Transverse colon (tissue), 4 donors: ENCODE data around the gene JMJD4. TPM values are rescaled to one million over a fixed set of nuclear protein-coding genes. Genes with fewer than 3 reads are reported as not detected.

Experiments used
- DNase-seq: peaks from one replicate; pipeline ENCODE4 v3.0.0-alpha.2; 2019
- H3K27ac ChIP-seq, 4 donors: fragments of 200-600 bp; sonication (generic); 2 replicates each; pipeline ENCODE4 v1.5.1; 2016 to 2018; ENCODE audit warnings: inconsistent platforms in 4 of 4
- H3K27me3 ChIP-seq: fragments of 200-600 bp; sonication (generic); 2 replicates; pipeline ENCODE4 v1.5.1; 2017; ENCODE audit warnings: inconsistent platforms
- H3K36me3 ChIP-seq, 4 donors: fragments of 200-600 bp; sonication (generic); 2 replicates each; pipeline ENCODE4 v1.5.1; 2017 to 2019; ENCODE audit warnings: inconsistent platforms in 4 of 4
- H3K4me1 ChIP-seq, 4 donors: fragments of 200-600 bp; sonication (generic); 2 replicates each; pipeline ENCODE4 v1.5.1; 2017 to 2020; ENCODE audit warnings: inconsistent platforms in 4 of 4
- H3K4me3 ChIP-seq, 4 donors: fragments of 200-600 bp; sonication (generic); 1 replicate in 1 of 4; 2 replicates in 3 of 4; pipeline versions ENCODE4 v1.5.1 to v1.6.1; 2017 to 2019; ENCODE audit warnings: inconsistent platforms in 4 of 4
- H3K9me3 ChIP-seq, 2 donors: fragments of 200-600 bp; sonication (generic); 2 replicates each; pipeline ENCODE4 v1.5.1; 2017 to 2019; ENCODE audit warnings: inconsistent platforms in 2 of 2
- CTCF ChIP-seq, 5 experiments: fragments of 200-600 bp in 3 of 5; fragments of 450-650 bp in 2 of 5; sonication (generic) in 3 of 5; IDR thresholded peaks; 1 replicate in 2 of 5; 2 replicates in 3 of 5; pipeline ENCODE4 v1.5.1; 2016 to 2017; ENCODE audit warnings: antibody characterized with exemption in 5 of 5, inconsistent platforms in 3 of 5, mild to moderate bottlenecking in 2 of 5, moderate library complexity in 1 of 5
- EP300 ChIP-seq: sonication (generic); formaldehyde crosslinking; IDR thresholded peaks from one replicate; pipeline ENCODE4 v1.6.1; 2017; ENCODE audit warnings: antibody characterized with exemption, low read depth
- POLR2A ChIP-seq: fragments of 450-650 bp; IDR thresholded peaks from one replicate; pipeline ENCODE4 v1.6.1; 2016; ENCODE audit warnings: antibody characterized with exemption, mild to moderate bottlenecking, moderate library complexity
- POLR2AphosphoS5 ChIP-seq, 3 donors: sonication (generic); formaldehyde crosslinking; IDR thresholded peaks; one replicate each; pipeline ENCODE4 v1.6.1; 2016; ENCODE audit warnings: antibody characterized with exemption in 3 of 3
- WGBS, 2 donors: methylation state at CpG; one replicate each; pipeline ENCODE4 v1.1.5; 2018; ENCODE audit warnings: low coverage in 1 of 2; 5-methylcytosine and 5-hydroxymethylcytosine counted together
- in situ Hi-C, 4 donors: fragments of 200-750 bp; cut with MboI; loops; one replicate each; pipeline versions ENCODE4 v1.15.0 to v1.15.1; 2017; ENCODE audit warnings: low sequenced_read_pairs in 3 of 4, low pct_ligation_motif_present in 1 of 4, low pct_unique_long_range_greater_than_20kb in 1 of 4
- intact Hi-C: fragments of 100-400 bp; cut with DNase I; formaldehyde crosslinking; loops from one replicate; pipeline ENCODE4 v1.15.1; 2023; ENCODE audit warnings: low total_unique reads
- total RNA-seq, 4 donors: library from RNA; depleted of rRNA; stranded (reverse); fragments of >200 nt; gene quantifications; one replicate each; pipeline ENCODE4 v1.1.0, GENCODE V29; 2016

JMJD4 gene
- total RNA-seq, 4 donors from 2014 or later = 6.8 to 52.7 (median 19.8) TPM

DNA sequence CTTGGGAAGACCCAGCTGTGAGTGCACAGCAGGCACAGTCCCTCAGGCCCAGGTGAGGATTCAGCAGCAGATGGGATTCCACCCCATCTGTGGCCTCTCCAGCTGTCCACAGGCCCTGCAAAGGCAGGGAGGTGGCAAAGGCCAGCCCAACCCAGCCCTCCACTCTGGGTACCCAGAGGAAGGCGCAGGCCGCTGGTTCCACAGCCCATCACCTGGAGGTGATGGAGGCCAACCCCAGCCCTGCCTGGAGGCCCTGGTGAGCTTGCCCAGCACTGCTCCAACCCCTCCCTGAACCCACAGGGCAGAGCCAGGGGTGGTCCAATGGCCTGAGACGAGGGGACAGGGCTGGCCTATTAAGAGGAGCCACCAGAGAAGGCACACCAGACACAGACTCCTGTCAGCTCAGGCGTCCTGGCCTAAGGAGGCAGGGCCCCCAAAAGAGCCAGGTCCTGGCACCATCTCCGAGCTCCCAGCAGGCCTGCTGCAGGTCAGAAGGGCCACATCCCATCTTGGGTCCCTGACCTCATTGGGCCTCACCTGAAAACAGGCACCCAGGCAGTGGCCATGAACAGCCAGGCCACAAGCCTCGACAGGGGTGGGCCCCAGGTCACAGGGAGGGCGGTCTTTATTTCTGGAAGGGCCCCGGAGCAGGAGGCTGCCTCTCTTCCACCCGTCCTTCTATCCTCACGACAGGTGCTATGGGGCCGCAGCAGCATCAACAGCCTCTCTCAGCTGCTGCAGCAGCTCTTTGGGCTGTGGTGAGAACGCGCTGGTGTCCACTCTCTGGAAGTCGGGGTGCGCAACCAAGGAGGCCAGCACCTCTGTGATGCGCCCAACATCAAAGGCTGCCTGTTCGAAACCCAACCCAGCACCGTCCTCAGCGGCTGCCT, 3.2 kb downstream of the JMJD4 start:
- in situ Hi-C loops (no loop called here), intact Hi-C loops (no loop called here)
- TF ChIP-seq POLR2A (no peak), POLR2AphosphoS5 (IDR thresholded peaks at IDR 0.05) (no peak), EP300 (no peak), CTCF (IDR thresholded peaks at IDR 0.05) (no peak)
- Histone ChIP-seq H3K4me1 (peaks cover 24 to 42% (median 33%) of the 10 kb centered on the region in 4 donors), H3K27ac (no peak overlapping the region), H3K36me3 (no peaks in the 10 kb centered on the region), H3K27me3 (no peaks in the 10 kb centered on the region), H3K4me3 (no peak overlapping the region), H3K9me3 (no peaks in the 10 kb centered on the region)
- WGBS, 2 donors = 95% methylated on average over 17 of the region's 19 CpGs; no CpG with 5 or more reads in 1 of the 2 donors
- DNase-seq = no peak

- TF ChIP-seq EP300 = no peak
- no peak for TF ChIP-seq CTCF (IDR thresholded peaks at IDR 0.05)
- no peak for TF ChIP-seq POLR2A
- TF ChIP-seq POLR2AphosphoS5 (IDR thresholded peaks at IDR 0.05) = no peak
- no peak for DNase-seq
- intact Hi-C loops (no loop called here), in situ Hi-C loops (no loop called here)
- Histone ChIP-seq H3K27me3 (no peaks in the 10 kb centered on the region), H3K9me3 (no peaks in the 10 kb centered on the region), H3K36me3 (no peaks in the 10 kb centered on the region), H3K4me1 (peaks cover 24 to 39% (median 30%) of the 10 kb centered on the region in 4 donors), H3K4me3 (no peak overlapping the region), H3K27ac (no peak overlapping the region)
- WGBS, 2 donors = 80% methylated on average over 11 of the region's 11 CpGs; no CpG with 5 or more reads in 1 of the 2 donors
Measured at GRCh38 chr1:227731241-227731677, 3.8 kb downstream of the JMJD4 start.

- peaks cover 22 to 33% (median 26%) of the 10 kb centered on the region in 4 donors for H3K4me1 ChIP-seq
- no peak for DNase-seq
- H3K9me3 ChIP-seq = no peaks in the 10 kb centered on the region
- intact Hi-C loops (no loop called here), in situ Hi-C loops (no loop called here)
- 72% methylated on average over 12 of the region's 16 CpGs; no CpG with 5 or more reads in 1 of the 2 donors for WGBS, 2 donors
- H3K27ac ChIP-seq = peak overlapping the region in 1 of 4 donors; percentile 75
- no peaks in the 10 kb centered on the region for H3K27me3 ChIP-seq
- H3K36me3 ChIP-seq = no peaks in the 10 kb centered on the region
- no peak for TF ChIP-seq CTCF (IDR thresholded peaks at IDR 0.05)
- TF ChIP-seq POLR2A = no peak
- TF ChIP-seq EP300 = no peak
- H3K4me3 ChIP-seq = no peak overlapping the region
Measured at GRCh38 chr1:227730630-227731151, 4.4 kb downstream of the JMJD4 start.

- TF ChIP-seq CTCF (IDR thresholded peaks at IDR 0.05) (peak; percentile 50 to 74 (median 66)), EP300 (no peak)
- WGBS, 2 donors = 51% methylated on average over 12 of the region's 13 CpGs; no CpG with 5 or more reads in 1 of the 2 donors
- H3K36me3 ChIP-seq = no peaks in the 10 kb centered on the region
- peak; percentile 46 for DNase-seq
- in situ Hi-C loops = no loop called here
- peaks cover 21 to 32% (median 26%) of the 10 kb centered on the region in 4 donors for H3K4me1 ChIP-seq
- intact Hi-C loops = loop anchor here (5.0 kb wide), 1 partner anchor 57 kb away; no protein-coding TSS in a partner anchor
- no peaks in the 10 kb centered on the region for H3K27me3 ChIP-seq
- H3K27ac ChIP-seq = peak overlapping the region in 1 of 4 donors; percentile 75
- H3K9me3 ChIP-seq = no peaks in the 10 kb centered on the region
- H3K4me3 ChIP-seq = no peak overlapping the region
Measured at GRCh38 chr1:227729881-227730629, 5.0 kb downstream of the JMJD4 start.
